Body of pancreas (tissue), 4 donors: ENCODE measurements around the gene CHRDL2.

Source experiments
- CTCF ChIP-seq, 7 experiments: fragments of 450-650 bp in 4 of 7; fragments of 200-600 bp in 3 of 7; sonication (generic) in 3 of 7; IDR thresholded peaks; one replicate each; pipeline ENCODE4 v1.5.1; 2016 to 2019; ENCODE audit warnings: antibody characterized with exemption in 7 of 7
- POLR2A ChIP-seq, 3 donors: fragments of 450-650 bp; IDR thresholded peaks; one replicate each; pipeline ENCODE4 v1.6.1; 2016; ENCODE audit warnings: antibody characterized with exemption in 3 of 3, mild to moderate bottlenecking in 2 of 3

GRCh38 chr11:74670171-74670570, 61.1 kb downstream of the CHRDL2 start:
- TF ChIP-seq POLR2A (IDR thresholded peaks at IDR 0.05) (no peak), CTCF (IDR thresholded peaks at IDR 0.05) (no peak)
